K562 (cell line): Measurements from ENCODE around the gene RGS13. TPM values are rescaled to one million over a fixed set of nuclear protein-coding genes. Genes with fewer than 3 reads are reported as not detected.

Experiments used
- ATAC-seq: fragments of 200-7000 bp; cut with Tn5 transposase; 3 replicates; pipeline ENCODE4 v1.9.1; 2020; ENCODE audit warnings: moderate library complexity
- BruUV-seq: library from RNA; stranded (reverse); fragments of 400-500 nt; replicated peaks from 2 replicates; lab custom pipeline; 2021; lab: Mats Ljungman, UMichigan
- CTCF ChIA-PET: fragments of 300-600 bp; formaldehyde crosslinking; extraction: SDS; loops from one replicate; lab custom pipeline; 2021; ENCODE audit warnings: low intra/inter-chr PET ratio; lab: Yijun Ruan, JAX
- POLR2A ChIA-PET: fragments of 300-600, 350-650 bp; sonication (Branson Sonifier 250); formaldehyde crosslinking; extraction: SDS; loops from one replicate; lab custom pipeline; 2021; ENCODE audit warnings: antibody characterized with exemption, inconsistent platforms; lab: Yijun Ruan, JAX
- DNase-seq, 4 experiments: peaks; one replicate each; pipeline versions ENCODE4 v3.0.0 to v3.0.0-alpha.2; 2011 to 2018; ENCODE audit warnings: low spot score in 3 of 4, mixed read lengths in 3 of 4; ENCODE audit errors: extremely low read depth in 1 of 4
- FAIRE-seq: peaks from 2 replicates; lab custom pipeline; 2011; peaks lifted over from hg19 to GRCh38; lab: Jason Lieb, UNC
- H2AFZ ChIP-seq: 2 replicates; pipeline ENCODE4 v1.6.0; 2011; ENCODE audit warnings: low read depth, low read length, control low read depth, inconsistent platforms
- H3K27ac ChIP-seq: fragments of 200-600 bp; 3 replicates; pipeline ENCODE4 v1.8.0; 2011; ENCODE audit warnings: low read depth, mild to moderate bottlenecking, control low read depth, inconsistent platforms, low read length, moderate library complexity, mixed read lengths; ENCODE audit errors: extremely low read depth
- H3K27me3 ChIP-seq, 2 experiments: fragments of 300-600 bp in 1 of 2; 2 replicates in 1 of 2; 3 replicates in 1 of 2; pipeline versions ENCODE4 v1.6.0 to v1.8.0; 2011; ENCODE audit warnings: inconsistent platforms in 2 of 2, low read length in 2 of 2, mild to moderate bottlenecking in 1 of 2, mixed read lengths in 1 of 2, moderate library complexity in 1 of 2; ENCODE audit not compliant: control insufficient read depth in 2 of 2, insufficient read depth in 2 of 2
- H3K36me3 ChIP-seq: fragments of 300-600 bp; 3 replicates; pipeline ENCODE4 v1.8.0; 2011; ENCODE audit warnings: mild to moderate bottlenecking, low read length, inconsistent platforms; ENCODE audit not compliant: control insufficient read depth, insufficient read depth
- H3K4me1 ChIP-seq, 2 experiments: fragments of 200-600 bp in 1 of 2; replicated peaks in 1 of 2; 2 replicates in 1 of 2; 3 replicates in 1 of 2; pipeline versions ENCODE4 v1.5.1 to v1.8.0; 2011; ENCODE audit warnings: inconsistent platforms in 2 of 2, low read length in 2 of 2, mild to moderate bottlenecking in 1 of 2, mixed read lengths in 1 of 2, moderate library complexity in 1 of 2; ENCODE audit not compliant: control insufficient read depth in 2 of 2, insufficient read depth in 2 of 2
- H3K4me2 ChIP-seq: 2 replicates; pipeline ENCODE4 v1.6.1; 2011; ENCODE audit warnings: low read length, control low read depth, inconsistent platforms, mixed read lengths; ENCODE audit not compliant: insufficient read depth
- H3K4me3 ChIP-seq: fragments of 200-600 bp; sonication (generic), shearing (Covaris generic); 2 replicates; pipeline ENCODE4 v1.5.1; 2016; ENCODE audit warnings: control low read depth, inconsistent platforms
- H3K79me2 ChIP-seq: fragments of 200-600 bp; 3 replicates; pipeline ENCODE4 v1.8.0; 2011; ENCODE audit warnings: low read length, inconsistent platforms; ENCODE audit not compliant: control insufficient read depth, insufficient read depth
- H3K9ac ChIP-seq, 2 experiments: 2 replicates each; pipeline versions ENCODE4 v1.6.0 to v1.6.1; 2011; ENCODE audit warnings: low read depth in 2 of 2, low read length in 2 of 2, control low read depth in 1 of 2, inconsistent platforms in 1 of 2, mild to moderate bottlenecking in 1 of 2, mixed read lengths in 1 of 2; ENCODE audit not compliant: insufficient read depth in 1 of 2
- H3K9me1 ChIP-seq: one replicate; pipeline ENCODE4 v1.6.0; 2011; ENCODE audit warnings: inconsistent platforms, mild to moderate bottlenecking, low read length, moderate library complexity; ENCODE audit not compliant: control insufficient read depth, insufficient read depth
- H3K9me3 ChIP-seq: replicated peaks from 2 replicates; pipeline ENCODE4 v1.5.1; 2011; ENCODE audit warnings: low read depth, low read length, inconsistent platforms; ENCODE audit not compliant: control insufficient read depth, insufficient read depth
- H4K20me1 ChIP-seq: replicated peaks from 2 replicates; pipeline ENCODE4 v1.6.1; 2011; ENCODE audit warnings: low read length, inconsistent platforms, mixed read lengths; ENCODE audit not compliant: control insufficient read depth, insufficient read depth
- DMBX1 ChIP-seq: fragments of 250-450 bp; sonication (Bioruptor Pico); IDR thresholded peaks from 2 replicates; pipeline ENCODE4 v1.8.0; 2022; ENCODE audit warnings: inconsistent platforms, mild to moderate bottlenecking, moderate library complexity, borderline replicate concordance
- HBP1 ChIP-seq: fragments of 450-650 bp; formaldehyde crosslinking; IDR thresholded peaks from 2 replicates; pipeline ENCODE4 v1.4.0; 2022; ENCODE audit warnings: missing genetic modification characterization
- NEUROD1 ChIP-seq: fragments of 150-350 bp; IDR thresholded peaks from 2 replicates; pipeline ENCODE4 v1.6.1; 2014; ENCODE audit warnings: borderline replicate concordance, low read length, low read depth; ENCODE audit not compliant: partially characterized antibody
- NFIC ChIP-seq: fragments of 450-650 bp; IDR thresholded peaks from 2 replicates; pipeline ENCODE4 v1.6.1; 2017; ENCODE audit warnings: mild to moderate bottlenecking, inconsistent platforms
- NR3C1 ChIP-seq: sonication (generic); formaldehyde crosslinking; IDR thresholded peaks from 2 replicates; pipeline ENCODE4 v1.8.1; 2022; ENCODE audit warnings: missing genetic modification reagents
- TARDBP ChIP-seq: fragments of 450-650 bp; IDR thresholded peaks from 2 replicates; pipeline ENCODE4 v1.6.1; 2016
- TOE1 ChIP-seq, 2 experiments: fragments of 450-650 bp in 1 of 2; sonication (generic) in 1 of 2; formaldehyde crosslinking in 1 of 2; IDR thresholded peaks; 2 replicates each; pipeline versions ENCODE4 v1.7.1 to v1.8.0; 2016 to 2022; ENCODE audit warnings: borderline replicate concordance in 2 of 2, mild to moderate bottlenecking in 2 of 2, antibody characterized with exemption in 1 of 2, inconsistent platforms in 1 of 2, low read depth in 1 of 2, missing genetic modification reagents in 1 of 2, moderate library complexity in 1 of 2
- ZBTB17 ChIP-seq: fragments of 450-650 bp; formaldehyde crosslinking; IDR thresholded peaks from 2 replicates; pipeline ENCODE4 v1.4.0; 2020; ENCODE audit warnings: mild to moderate bottlenecking
- WGBS: fragments of 100-300 bp; shearing (Covaris generic); methylation state at CpG from one replicate; pipeline ENCODE4 v1.1.6; 2016; ENCODE audit warnings: low coverage, mixed read lengths; ENCODE audit not compliant: insufficient coverage; ENCODE audit errors: missing lambda C conversion rate; 5-methylcytosine and 5-hydroxymethylcytosine counted together
- in situ Hi-C: fragments of 300-500 bp; cut with MboI; formaldehyde crosslinking; loops from 4 replicates; pipeline ENCODE4 v1.15.0; 2018; ENCODE audit warnings: inconsistent platforms, mixed read lengths
- intact Hi-C: fragments of 100-400 bp; cut with micrococcal nuclease; formaldehyde crosslinking; loops from 2 replicates; pipeline ENCODE4 v1.14.2; 2022
- polyA plus RNA-seq, 8 experiments: library from polyadenylated mRNA; depleted of rRNA in 4 of 8; stranded (reverse) in 5 of 8; unstranded in 3 of 8; fragments of >200 nt; fragmentation: Nextera tagmentation in 2 of 8; fragmentation: Illumina TruSeq in 1 of 8; extraction: Ambion mirVana in 2 of 8; extraction: Trizol in 1 of 8; gene quantifications; 2 replicates each; pipeline versions ENCODE4 v1.2.1 to v1.2.3, GENCODE V29; 2011 to 2014; ENCODE audit warnings: inconsistent platforms in 1 of 8, missing spikeins in 1 of 8
- total RNA-seq, 7 experiments: library from RNA; depleted of rRNA in 6 of 7; stranded (reverse); fragments of >200 nt in 6 of 7; fragmentation: Illumina TruSeq in 2 of 7; extraction: Trizol in 2 of 7; gene quantifications; 2 replicates each; pipeline versions ENCODE4 v1.2.1 to v1.2.3, GENCODE V29; 2011 to 2021; ENCODE audit warnings: low replicate concordance in 1 of 7
- TF ChIP-seq, protein P1 (sequence below): fragments of 450-650 bp; IDR thresholded peaks from 2 replicates; pipeline ENCODE4 v1.7.0; 2016; ENCODE audit warnings: borderline replicate concordance
- TF ChIP-seq, protein P2 (sequence below): fragments of 250-450 bp; sonication (Bioruptor Pico); IDR thresholded peaks from 2 replicates; pipeline ENCODE4 v1.4.0; 2020
- TF ChIP-seq, protein P3 (sequence below): sonication (generic); formaldehyde crosslinking; IDR thresholded peaks from 2 replicates; pipeline ENCODE4 v1.8.1; 2023; ENCODE audit warnings: mild to moderate bottlenecking, missing genetic modification reagents, moderate library complexity

RGS13 gene
- total and polyA plus RNA-seq, 9 of the 15 experiments (the other 6 are each of a cell fraction or from before 2014, with no cell fraction given), result not detected

DNA sequence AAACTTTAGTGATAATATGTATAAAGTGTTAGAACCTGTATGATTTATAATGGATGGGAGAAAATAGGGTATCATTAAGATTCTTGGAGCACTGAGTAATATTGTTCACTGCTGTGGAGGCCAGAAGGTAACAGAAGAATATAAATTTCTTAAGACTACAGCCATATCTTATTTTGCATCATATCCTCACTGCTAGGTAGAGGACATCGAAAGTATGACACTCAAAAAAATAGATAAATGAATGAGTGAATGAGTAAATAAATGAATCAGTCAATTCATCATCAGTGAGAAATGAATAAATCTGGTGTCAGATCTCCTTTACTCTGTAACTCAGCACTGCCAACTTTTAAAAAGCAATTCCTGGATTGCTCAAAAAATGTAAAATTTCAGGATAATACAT, 33.2 kb downstream of the RGS13 start (continued):
- TF ChIP-seq, protein P1, sequence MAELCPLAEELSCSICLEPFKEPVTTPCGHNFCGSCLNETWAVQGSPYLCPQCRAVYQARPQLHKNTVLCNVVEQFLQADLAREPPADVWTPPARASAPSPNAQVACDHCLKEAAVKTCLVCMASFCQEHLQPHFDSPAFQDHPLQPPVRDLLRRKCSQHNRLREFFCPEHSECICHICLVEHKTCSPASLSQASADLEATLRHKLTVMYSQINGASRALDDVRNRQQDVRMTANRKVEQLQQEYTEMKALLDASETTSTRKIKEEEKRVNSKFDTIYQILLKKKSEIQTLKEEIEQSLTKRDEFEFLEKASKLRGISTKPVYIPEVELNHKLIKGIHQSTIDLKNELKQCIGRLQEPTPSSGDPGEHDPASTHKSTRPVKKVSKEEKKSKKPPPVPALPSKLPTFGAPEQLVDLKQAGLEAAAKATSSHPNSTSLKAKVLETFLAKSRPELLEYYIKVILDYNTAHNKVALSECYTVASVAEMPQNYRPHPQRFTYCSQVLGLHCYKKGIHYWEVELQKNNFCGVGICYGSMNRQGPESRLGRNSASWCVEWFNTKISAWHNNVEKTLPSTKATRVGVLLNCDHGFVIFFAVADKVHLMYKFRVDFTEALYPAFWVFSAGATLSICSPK, result no peak
- TF ChIP-seq, protein P2, sequence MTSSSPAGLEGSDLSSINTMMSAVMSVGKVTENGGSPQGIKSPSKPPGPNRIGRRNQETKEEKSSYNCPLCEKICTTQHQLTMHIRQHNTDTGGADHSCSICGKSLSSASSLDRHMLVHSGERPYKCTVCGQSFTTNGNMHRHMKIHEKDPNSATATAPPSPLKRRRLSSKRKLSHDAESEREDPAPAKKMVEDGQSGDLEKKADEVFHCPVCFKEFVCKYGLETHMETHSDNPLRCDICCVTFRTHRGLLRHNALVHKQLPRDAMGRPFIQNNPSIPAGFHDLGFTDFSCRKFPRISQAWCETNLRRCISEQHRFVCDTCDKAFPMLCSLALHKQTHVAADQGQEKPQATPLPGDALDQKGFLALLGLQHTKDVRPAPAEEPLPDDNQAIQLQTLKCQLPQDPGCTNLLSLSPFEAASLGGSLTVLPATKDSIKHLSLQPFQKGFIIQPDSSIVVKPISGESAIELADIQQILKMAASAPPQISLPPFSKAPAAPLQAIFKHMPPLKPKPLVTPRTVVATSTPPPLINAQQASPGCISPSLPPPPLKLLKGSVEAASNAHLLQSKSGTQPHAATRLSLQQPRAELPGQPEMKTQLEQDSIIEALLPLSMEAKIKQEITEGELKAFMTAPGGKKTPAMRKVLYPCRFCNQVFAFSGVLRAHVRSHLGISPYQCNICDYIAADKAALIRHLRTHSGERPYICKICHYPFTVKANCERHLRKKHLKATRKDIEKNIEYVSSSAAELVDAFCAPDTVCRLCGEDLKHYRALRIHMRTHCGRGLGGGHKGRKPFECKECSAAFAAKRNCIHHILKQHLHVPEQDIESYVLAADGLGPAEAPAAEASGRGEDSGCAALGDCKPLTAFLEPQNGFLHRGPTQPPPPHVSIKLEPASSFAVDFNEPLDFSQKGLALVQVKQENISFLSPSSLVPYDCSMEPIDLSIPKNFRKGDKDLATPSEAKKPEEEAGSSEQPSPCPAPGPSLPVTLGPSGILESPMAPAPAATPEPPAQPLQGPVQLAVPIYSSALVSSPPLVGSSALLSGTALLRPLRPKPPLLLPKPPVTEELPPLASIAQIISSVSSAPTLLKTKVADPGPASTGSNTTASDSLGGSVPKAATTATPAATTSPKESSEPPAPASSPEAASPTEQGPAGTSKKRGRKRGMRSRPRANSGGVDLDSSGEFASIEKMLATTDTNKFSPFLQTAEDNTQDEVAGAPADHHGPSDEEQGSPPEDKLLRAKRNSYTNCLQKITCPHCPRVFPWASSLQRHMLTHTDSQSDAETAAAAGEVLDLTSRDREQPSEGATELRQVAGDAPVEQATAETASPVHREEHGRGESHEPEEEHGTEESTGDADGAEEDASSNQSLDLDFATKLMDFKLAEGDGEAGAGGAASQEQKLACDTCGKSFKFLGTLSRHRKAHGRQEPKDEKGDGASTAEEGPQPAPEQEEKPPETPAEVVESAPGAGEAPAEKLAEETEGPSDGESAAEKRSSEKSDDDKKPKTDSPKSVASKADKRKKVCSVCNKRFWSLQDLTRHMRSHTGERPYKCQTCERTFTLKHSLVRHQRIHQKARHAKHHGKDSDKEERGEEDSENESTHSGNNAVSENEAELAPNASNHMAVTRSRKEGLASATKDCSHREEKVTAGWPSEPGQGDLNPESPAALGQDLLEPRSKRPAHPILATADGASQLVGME, result no peak

DNA sequence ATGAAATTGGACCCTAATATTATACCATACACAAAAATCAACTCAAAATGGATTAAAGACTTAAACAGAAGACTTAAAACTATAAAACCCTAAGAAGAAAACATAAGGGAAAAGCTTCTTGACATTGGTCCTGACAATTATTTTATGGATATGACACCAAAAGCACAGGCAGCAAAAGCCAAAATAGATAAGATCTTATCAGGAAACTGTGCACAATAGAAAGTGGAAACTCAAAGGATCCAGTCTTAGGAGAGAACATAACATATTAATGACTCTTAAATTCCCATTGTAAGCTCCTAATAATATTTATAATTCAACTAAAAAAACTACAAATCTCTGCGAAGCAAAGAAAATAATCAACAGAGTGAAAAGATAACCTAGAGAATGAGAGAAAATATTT, 39.8 kb downstream of the RGS13 start:
- ATAC-seq, result no peak
- CTCF ChIA-PET, result no interaction called here

More for the DNA sequence above, 39.8 kb downstream of the RGS13 start:
- Histone ChIP-seq H3K79me2 (no peaks in the 10 kb centered on the region), H2AFZ (no peak overlapping the region), H3K9ac (no peak overlapping the region), H3K4me1 (no peaks in the 10 kb centered on the region), H3K4me2 (no peak overlapping the region), H4K20me1 (no peaks in the 10 kb centered on the region), H3K9me1 (no peaks in the 10 kb centered on the region), H3K9me3 (no peaks in the 10 kb centered on the region), H3K36me3 (no peaks in the 10 kb centered on the region), H3K27me3 (no peaks in the 10 kb centered on the region), H3K27ac (no peak overlapping the region), H3K4me3 (no peak overlapping the region)
- in situ Hi-C loops (no loop called here), intact Hi-C loops (no loop called here)
- DNase-seq (no peak), FAIRE-seq (no peak)
- 0% methylated on average over 1 of the region's 1 CpG for WGBS
- POLR2A ChIA-PET, result no interaction called here
- TF ChIP-seq NEUROD1 (no peak), ZBTB17 (CRISPR knock-in tag) (no peak), TOE1 (IDR thresholded peaks at IDR 0.05; ENCODE audit: borderline replicate concordance) (no peak), TOE1 (CRISPR knock-in tag; IDR thresholded peaks at IDR 0.05; ENCODE audit: borderline replicate concordance, low read depth) (no peak), HBP1 (CRISPR knock-in tag) (no peak), TARDBP (no peak), DMBX1 (CRISPR knock-in tag) (no peak), NR3C1 (CRISPR knock-in tag) (no peak), NFIC (no peak)
- TF ChIP-seq, protein P3, sequence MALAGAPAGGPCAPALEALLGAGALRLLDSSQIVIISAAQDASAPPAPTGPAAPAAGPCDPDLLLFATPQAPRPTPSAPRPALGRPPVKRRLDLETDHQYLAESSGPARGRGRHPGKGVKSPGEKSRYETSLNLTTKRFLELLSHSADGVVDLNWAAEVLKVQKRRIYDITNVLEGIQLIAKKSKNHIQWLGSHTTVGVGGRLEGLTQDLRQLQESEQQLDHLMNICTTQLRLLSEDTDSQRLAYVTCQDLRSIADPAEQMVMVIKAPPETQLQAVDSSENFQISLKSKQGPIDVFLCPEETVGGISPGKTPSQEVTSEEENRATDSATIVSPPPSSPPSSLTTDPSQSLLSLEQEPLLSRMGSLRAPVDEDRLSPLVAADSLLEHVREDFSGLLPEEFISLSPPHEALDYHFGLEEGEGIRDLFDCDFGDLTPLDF (CRISPR knock-in tag), result no peak
- BruUV-seq, result no TSS peak
